Psoas muscle (tissue), 8 donors: ENCODE measurements around the gene PLBD2. TPM values are rescaled to one million over a fixed set of nuclear protein-coding genes. Genes with fewer than 3 reads are reported as not detected.

Experiments used
- ATAC-seq, 4 donors: fragments of 200-7000 bp; cut with Tn5 transposase; one replicate each; pipeline ENCODE4 v1.9.1; 2020; ENCODE audit warnings: moderate library complexity in 3 of 4, mild to moderate bottlenecking in 2 of 4
- DNase-seq, 2 donors: peaks; one replicate each; pipeline ENCODE4 v3.0.0-alpha.2; 2020
- H3K27ac ChIP-seq: fragments of 200-600 bp; one replicate; pipeline ENCODE4 v1.8.0; 2022
- H3K27me3 ChIP-seq, 3 donors: fragments of 200-600 bp in 1 of 3; one replicate each; pipeline versions ENCODE4 v1.6.1 to v1.8.0; 2013 to 2022; ENCODE audit warnings: low read length in 2 of 3, mild to moderate bottlenecking in 2 of 3, moderate library complexity in 1 of 3; ENCODE audit not compliant: insufficient read depth in 3 of 3
- H3K36me3 ChIP-seq, 2 donors: fragments of 200-600 bp in 1 of 2; one replicate each; pipeline versions ENCODE4 v1.6.1 to v1.8.0; 2013 to 2022; ENCODE audit warnings: low read depth in 1 of 2, mild to moderate bottlenecking in 1 of 2, moderate library complexity in 1 of 2; ENCODE audit not compliant: insufficient read depth in 1 of 2
- H3K4me1 ChIP-seq: fragments of 200-600 bp; one replicate; pipeline ENCODE4 v1.8.0; 2022
- H3K4me3 ChIP-seq: fragments of 200-600 bp; one replicate; pipeline ENCODE4 v1.8.0; 2022; ENCODE audit warnings: mild to moderate bottlenecking
- H3K9me3 ChIP-seq: fragments of 200-600 bp; one replicate; pipeline ENCODE4 v1.8.0; 2022
- WGBS, 3 donors: extraction: QIAGEN DNeasy Blood & Tissue Kit; methylation state at CpG; one replicate each; pipeline versions ENCODE4 v1.1.6 to v1.1.7; 2013; 5-methylcytosine and 5-hydroxymethylcytosine counted together
- intact Hi-C, 2 donors: fragments of 100-400 bp; cut with DNase I; formaldehyde crosslinking; loops; one replicate each; pipeline versions ENCODE4 v1.11.0 to v1.14.2; 2022
- polyA plus RNA-seq, 3 donors: library from polyadenylated mRNA; stranded (reverse); fragments of 200-250 nt; gene quantifications; one replicate each; pipeline ENCODE4 v1.2.3, GENCODE V29; 2013
- total RNA-seq, 4 donors: library from RNA; stranded (reverse); fragmentation: NEBNext Ultra II Directional in 2 of 4; extraction: Animal tissue kit (Norgen Biotek cat#: 25700) in 2 of 4; gene quantifications; one replicate each; pipeline versions ENCODE4 v1.2.1 to v1.2.4, GENCODE V29; 2021 to 2023
- TF ChIP-seq, protein P1 (sequence below): fragments of 200-600 bp; IDR thresholded peaks from one replicate; pipeline ENCODE4 v1.8.0; 2022; ENCODE audit warnings: antibody characterized with exemption
- donor health status: healthy with polysubstance abuse.
- donor health status: DM: no; HTN: no; CAD: no; lungs with moderate emphysema.
- donor health status: Bipolar disorder and iron deficiency.
- donor health status: healthy.
- donor health status: DM: yes; HTN: yes; CAD: no.
- donor health status: DM: no; HTN: no; CAD: no.
- donor health status: DM: no; HTN: no; CAD: no.
- donor health status: DM: yes; HTN: yes; CAD: no.

The PLBD2 gene
- total and polyA plus RNA-seq, 7 donors = 5.2 to 21.4 (median 15.7) TPM

DNA sequence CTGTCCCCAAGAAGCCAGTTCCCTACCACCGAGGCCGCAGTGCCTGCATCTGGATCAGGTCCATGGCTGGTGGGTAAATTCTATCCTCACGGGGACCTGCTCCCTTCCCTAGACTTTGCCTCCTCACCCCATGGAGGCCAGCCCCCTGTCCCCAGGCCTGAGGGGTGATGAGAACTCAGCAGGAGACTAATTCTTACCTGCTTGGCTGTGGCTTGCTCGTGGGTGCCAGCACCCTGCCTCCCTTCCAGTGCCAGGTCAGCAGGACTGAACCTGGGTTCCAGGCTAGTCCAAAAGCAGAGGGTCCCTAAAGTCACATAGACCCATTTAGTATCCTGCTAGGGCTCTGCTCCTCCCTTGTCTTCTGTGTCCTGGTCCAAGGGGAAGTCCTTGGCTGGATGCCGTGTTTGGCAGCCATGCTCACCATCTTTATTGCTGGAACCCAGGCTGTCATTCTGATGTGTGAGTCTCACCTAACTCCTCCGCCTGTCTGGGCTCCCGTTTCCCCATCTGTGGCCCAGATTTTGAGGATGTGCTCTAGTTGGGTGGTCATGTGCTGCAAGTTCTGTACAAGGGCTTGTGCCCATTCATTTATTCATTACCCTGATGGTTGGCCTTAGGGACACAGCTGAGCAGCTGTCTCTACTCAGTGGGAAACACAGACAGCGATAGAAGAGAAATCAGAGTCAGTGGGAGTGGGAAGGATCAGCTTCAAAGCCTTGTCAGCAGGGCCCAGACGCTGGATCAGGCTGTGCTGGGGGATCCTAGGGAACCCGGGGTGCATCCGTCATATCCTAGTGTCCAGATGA, 949 bp downstream of the PLBD2 start:
- 16 to 29% (median 19%) methylated on average over 11 of the region's 11 CpGs for WGBS, 3 donors
- TF ChIP-seq, protein P1, sequence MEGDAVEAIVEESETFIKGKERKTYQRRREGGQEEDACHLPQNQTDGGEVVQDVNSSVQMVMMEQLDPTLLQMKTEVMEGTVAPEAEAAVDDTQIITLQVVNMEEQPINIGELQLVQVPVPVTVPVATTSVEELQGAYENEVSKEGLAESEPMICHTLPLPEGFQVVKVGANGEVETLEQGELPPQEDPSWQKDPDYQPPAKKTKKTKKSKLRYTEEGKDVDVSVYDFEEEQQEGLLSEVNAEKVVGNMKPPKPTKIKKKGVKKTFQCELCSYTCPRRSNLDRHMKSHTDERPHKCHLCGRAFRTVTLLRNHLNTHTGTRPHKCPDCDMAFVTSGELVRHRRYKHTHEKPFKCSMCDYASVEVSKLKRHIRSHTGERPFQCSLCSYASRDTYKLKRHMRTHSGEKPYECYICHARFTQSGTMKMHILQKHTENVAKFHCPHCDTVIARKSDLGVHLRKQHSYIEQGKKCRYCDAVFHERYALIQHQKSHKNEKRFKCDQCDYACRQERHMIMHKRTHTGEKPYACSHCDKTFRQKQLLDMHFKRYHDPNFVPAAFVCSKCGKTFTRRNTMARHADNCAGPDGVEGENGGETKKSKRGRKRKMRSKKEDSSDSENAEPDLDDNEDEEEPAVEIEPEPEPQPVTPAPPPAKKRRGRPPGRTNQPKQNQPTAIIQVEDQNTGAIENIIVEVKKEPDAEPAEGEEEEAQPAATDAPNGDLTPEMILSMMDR = no peak
- peaks cover 14% of the 10 kb centered on the region for H3K4me1 ChIP-seq
- H3K27me3 ChIP-seq = no peaks in the 10 kb centered on the region
- ATAC-seq (peak in 3 of 4 donors; percentile 17 to 38 (median 27)), DNase-seq (peak; percentile 67 to 81)
- peak overlapping the region; percentile 89 for H3K27ac ChIP-seq
- H3K36me3 ChIP-seq = peaks cover 0 to 4% of the 10 kb centered on the region in 2 donors
- H3K4me3 ChIP-seq = peak overlapping the region; percentile 94
- H3K9me3 ChIP-seq = no peaks in the 10 kb centered on the region
- intact Hi-C loops = no loop called here

DNA sequence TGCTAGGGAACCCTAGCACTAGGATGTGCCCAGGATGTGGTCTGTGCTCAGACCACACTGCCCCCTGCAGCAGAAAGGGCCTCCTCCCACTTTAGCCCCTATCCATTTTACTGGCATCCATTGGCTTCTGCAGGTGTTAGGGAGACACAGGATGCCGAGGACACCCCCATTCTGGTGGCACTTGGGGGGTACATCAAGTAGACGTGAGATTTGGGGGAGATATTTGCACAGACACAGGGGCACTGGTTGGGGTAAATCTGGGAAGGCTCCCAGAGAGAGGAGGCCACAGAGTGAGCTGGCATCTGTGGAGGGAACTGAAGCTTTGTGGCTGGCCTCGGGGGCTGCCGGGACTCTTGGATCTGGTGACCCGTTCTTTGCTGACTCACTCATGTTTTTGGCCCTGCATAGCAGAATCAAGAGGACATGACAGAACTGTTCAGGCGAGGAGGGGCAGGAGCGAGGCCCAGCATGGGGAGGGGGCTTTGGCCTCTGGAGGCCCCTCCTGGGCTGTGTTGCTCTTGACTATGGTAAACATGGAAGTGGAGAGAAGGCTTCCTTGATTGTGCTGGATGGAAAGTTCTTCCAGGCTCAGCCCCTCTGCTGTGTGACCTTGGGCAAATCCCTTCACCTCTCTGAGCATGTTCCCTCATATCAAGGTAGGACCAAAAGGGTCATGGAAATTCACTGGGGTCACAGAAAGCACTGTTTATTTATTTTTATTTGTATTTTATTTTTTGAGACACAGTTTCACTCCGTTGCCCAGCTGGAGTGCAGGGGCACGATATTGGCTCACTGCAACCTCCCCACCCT, 1.8 kb downstream of the PLBD2 start:
- H3K9me3 ChIP-seq = no peaks in the 10 kb centered on the region
- peak overlapping the region; percentile 89 for H3K27ac ChIP-seq
- H3K4me1 ChIP-seq = peaks cover 14% of the 10 kb centered on the region
- TF ChIP-seq, protein P1 = no peak
- intact Hi-C loops = loop anchor here in 1 of 2 donors (10.0 kb wide), 1 partner anchor 175 kb away; the partner anchor contains the start of genes DDX54 and RITA1
- peak overlapping the region; percentile 94 for H3K4me3 ChIP-seq
- H3K27me3 ChIP-seq = no peaks in the 10 kb centered on the region
- H3K36me3 ChIP-seq = peaks cover 0 to 4% of the 10 kb centered on the region in 2 donors
- ATAC-seq (no peak), DNase-seq (peak in 1 of 2 donors; percentile 42)
- WGBS, 3 donors = 61 to 72% (median 63%) methylated on average over 9 of the region's 9 CpGs

DNA sequence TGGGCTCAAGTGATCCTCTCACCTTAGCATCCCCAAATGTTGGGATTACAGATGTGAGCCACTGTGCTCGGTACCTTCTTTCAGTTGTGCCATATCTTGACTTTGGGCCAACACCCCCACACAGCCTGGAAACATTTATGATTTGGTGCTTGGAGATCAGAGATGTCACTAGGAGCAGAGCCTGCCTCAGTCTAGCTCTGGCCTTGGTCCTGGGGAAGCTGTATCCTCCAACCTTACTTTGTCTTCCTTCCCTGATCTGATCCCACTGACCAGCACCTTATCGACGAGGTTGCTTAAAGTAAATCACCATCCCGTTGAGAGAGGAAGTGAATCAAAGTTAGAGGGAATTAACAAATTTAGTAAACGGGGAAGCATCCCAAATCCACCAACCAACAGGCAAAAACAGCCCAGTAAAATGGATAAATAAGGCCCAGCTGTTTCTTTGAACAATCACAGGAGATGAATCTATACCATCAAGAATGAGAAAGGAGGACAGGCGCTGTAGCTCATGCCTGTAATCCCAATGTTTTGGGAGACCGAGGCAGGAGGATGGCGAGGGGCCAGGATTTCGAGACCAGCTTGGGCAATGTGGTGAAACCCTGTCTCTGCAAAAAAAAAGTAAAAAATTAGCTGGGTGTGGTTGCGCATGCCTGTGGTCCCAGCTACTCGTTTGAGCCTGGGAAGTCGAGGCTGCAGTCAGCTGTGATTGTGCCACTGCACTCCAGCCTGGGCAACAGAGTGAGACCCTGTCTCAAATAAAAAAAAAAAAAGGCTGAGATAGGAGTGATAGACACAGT, 3.4 kb downstream of the PLBD2 start:
- peaks cover 24% of the 10 kb centered on the region for H3K4me1 ChIP-seq
- H3K4me3 ChIP-seq = no peak overlapping the region
- 55 to 62% (median 56%) methylated on average over 12 of the region's 12 CpGs for WGBS, 3 donors
- no peak for ATAC-seq
- TF ChIP-seq, protein P1 = no peak
- no peaks in the 10 kb centered on the region for H3K27me3 ChIP-seq
- no peak for DNase-seq
- H3K27ac ChIP-seq = no peak overlapping the region
- intact Hi-C loops = loop anchor here in 1 of 2 donors (10.0 kb wide), 1 partner anchor 177 kb away; the partner anchor contains the start of genes DDX54 and RITA1
- H3K36me3 ChIP-seq = peaks cover 0 to 4% of the 10 kb centered on the region in 2 donors
- H3K9me3 ChIP-seq = no peaks in the 10 kb centered on the region

DNA sequence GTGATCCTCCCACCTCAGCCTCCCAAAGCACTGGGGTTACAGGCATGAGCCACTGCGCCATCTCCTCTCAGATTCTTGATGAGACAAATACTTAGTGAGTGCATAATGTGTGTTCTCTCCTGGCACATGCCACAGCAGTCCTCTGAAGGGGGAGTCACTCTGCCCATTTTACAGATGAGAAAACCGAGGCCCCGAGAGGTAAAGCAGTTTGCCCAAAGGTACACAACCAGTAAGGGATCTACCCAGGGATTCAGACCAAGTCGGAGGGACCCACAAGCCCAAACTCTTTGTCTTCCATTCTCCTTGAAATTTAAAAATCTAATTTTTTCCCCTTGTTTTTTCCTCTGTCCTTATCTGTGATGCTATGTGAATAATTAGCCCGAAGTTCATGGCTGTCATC, 6.3 kb downstream of the PLBD2 start:
- ATAC-seq (no peak), DNase-seq (no peak)
- Histone ChIP-seq H3K4me3 (no peak overlapping the region), H3K4me1 (peaks cover 23% of the 10 kb centered on the region), H3K27ac (no peak overlapping the region), H3K9me3 (no peaks in the 10 kb centered on the region), H3K27me3 (no peaks in the 10 kb centered on the region), H3K36me3 (peaks cover 0 to 12% of the 10 kb centered on the region in 2 donors)
- TF ChIP-seq, protein P1 = no peak
- WGBS, 3 donors = 94 to 95% (median 95%) methylated on average over 5 of the region's 5 CpGs
- intact Hi-C loops = loop anchor here in 1 of 2 donors (10.0 kb wide), 1 partner anchor 180 kb away; the partner anchor contains the start of genes DDX54 and RITA1
